Esophagus squamous epithelium (tissue), 5 donors: ENCODE measurements around the gene SLC39A7. TPM values are rescaled to one million over a fixed set of nuclear protein-coding genes. Genes with fewer than 3 reads are reported as not detected.
"Not testable (repeated sequence)": the region's sequence is repeated elsewhere in the genome, so short reads cannot be mapped to it uniquely, and the experiment has no call there.

Experiments used
- DNase-seq: peaks from one replicate; lab custom pipeline; 2025; lab: John Stamatoyannopoulos, UW
- H3K27ac ChIP-seq, 4 donors: fragments of 200-600 bp; sonication (generic); one replicate each; pipeline ENCODE4 v1.5.1; 2016 to 2019; ENCODE audit warnings: mild to moderate bottlenecking in 1 of 4
- H3K27me3 ChIP-seq, 4 donors: fragments of 200-600 bp; sonication (generic); 1 replicate in 3 of 4; 2 replicates in 1 of 4; pipeline versions ENCODE4 v1.5.1 to v1.6.0; 2017 to 2021; ENCODE audit warnings: antibody characterized with exemption in 1 of 4
- H3K36me3 ChIP-seq, 3 donors: fragments of 200-600 bp; sonication (generic); one replicate each; pipeline ENCODE4 v1.5.1; 2016 to 2019
- H3K4me1 ChIP-seq, 3 donors: fragments of 200-600 bp; sonication (generic); one replicate each; pipeline ENCODE4 v1.5.1; 2017 to 2019
- H3K4me3 ChIP-seq, 4 donors: fragments of 200-600 bp; sonication (generic); 1 replicate in 3 of 4; 2 replicates in 1 of 4; pipeline ENCODE4 v1.5.1; 2016 to 2019; ENCODE audit warnings: mild to moderate bottlenecking in 2 of 4, moderate library complexity in 1 of 4
- H3K9me3 ChIP-seq, 3 donors: fragments of 200-600 bp; sonication (generic); one replicate each; pipeline ENCODE4 v1.5.1; 2016 to 2019
- CTCF ChIP-seq, 6 experiments: fragments of 450-650 bp in 4 of 6; fragments of 200-600 bp in 2 of 6; sonication (generic) in 2 of 6; IDR thresholded peaks; one replicate each; pipeline ENCODE4 v1.5.1; 2016 to 2019; ENCODE audit warnings: antibody characterized with exemption in 6 of 6, mild to moderate bottlenecking in 4 of 6, moderate library complexity in 4 of 6
- POLR2A ChIP-seq, 4 donors: fragments of 450-650 bp; IDR thresholded peaks; one replicate each; pipeline ENCODE4 v1.6.1; 2017; ENCODE audit warnings: antibody characterized with exemption in 4 of 4, mild to moderate bottlenecking in 4 of 4, moderate library complexity in 3 of 4
- WGBS, 2 donors: methylation state at CpG; one replicate each; pipeline ENCODE4 v1.1.5; 2018; 5-methylcytosine and 5-hydroxymethylcytosine counted together
- intact Hi-C: fragments of 100-400 bp; cut with DNase I; formaldehyde crosslinking; loops from one replicate; pipeline ENCODE4 v1.15.0; 2022
- total RNA-seq, 4 donors: library from RNA; depleted of rRNA; stranded (reverse); fragments of >200 nt; gene quantifications; one replicate each; pipeline ENCODE4 v1.1.0, GENCODE V29; 2016
- donor health status: DM: yes; HTN: yes; CAD: no.

SLC39A7 gene
- total RNA-seq, 4 donors from 2014 or later, result 43.1 to 72.4 (median 62.4) TPM

GRCh38 chr6:33217246-33217645, 16.6 kb downstream of the SLC39A7 start:
- H3K4me3 ChIP-seq, result no peak overlapping the region
- H3K27ac ChIP-seq, result no peak overlapping the region
- peaks cover 0 to 42% (median 0%) of the 10 kb centered on the region in 4 donors for H3K27me3 ChIP-seq
- no peaks in the 10 kb centered on the region for H3K9me3 ChIP-seq
- H3K4me1 ChIP-seq, result peaks cover 7 to 21% (median 18%) of the 10 kb centered on the region in 3 donors
- peaks cover 0 to under 1% (median 0%) of the 10 kb centered on the region in 3 donors for H3K36me3 ChIP-seq
- WGBS, 2 donors, result 50 to 56% methylated on average over 6 of the region's 6 CpGs
- DNase-seq, result no peak
- intact Hi-C loops, result no loop called here
- TF ChIP-seq POLR2A (IDR thresholded peaks at IDR 0.05), result no peak
- no peak for TF ChIP-seq CTCF (IDR thresholded peaks at IDR 0.05)

- WGBS, 2 donors, result 66 to 81% methylated on average over 3 of the region's 3 CpGs
- Histone ChIP-seq H3K4me1 (peaks cover 7 to 16% (median 14%) of the 10 kb centered on the region in 3 donors), H3K4me3 (no peak overlapping the region), H3K9me3 (no peaks in the 10 kb centered on the region), H3K27ac (no peak overlapping the region), H3K36me3 (no peaks in the 10 kb centered on the region), H3K27me3 (peaks cover 0 to 46% (median 0%) of the 10 kb centered on the region in 4 donors)
- no peak for TF ChIP-seq POLR2A (IDR thresholded peaks at IDR 0.05)
- no peak for TF ChIP-seq CTCF (IDR thresholded peaks at IDR 0.05)
- intact Hi-C loops, result no loop called here
- no peak for DNase-seq
Observed at GRCh38 chr6:33217681-33218080, 17.0 kb downstream of the SLC39A7 start.

DNA sequence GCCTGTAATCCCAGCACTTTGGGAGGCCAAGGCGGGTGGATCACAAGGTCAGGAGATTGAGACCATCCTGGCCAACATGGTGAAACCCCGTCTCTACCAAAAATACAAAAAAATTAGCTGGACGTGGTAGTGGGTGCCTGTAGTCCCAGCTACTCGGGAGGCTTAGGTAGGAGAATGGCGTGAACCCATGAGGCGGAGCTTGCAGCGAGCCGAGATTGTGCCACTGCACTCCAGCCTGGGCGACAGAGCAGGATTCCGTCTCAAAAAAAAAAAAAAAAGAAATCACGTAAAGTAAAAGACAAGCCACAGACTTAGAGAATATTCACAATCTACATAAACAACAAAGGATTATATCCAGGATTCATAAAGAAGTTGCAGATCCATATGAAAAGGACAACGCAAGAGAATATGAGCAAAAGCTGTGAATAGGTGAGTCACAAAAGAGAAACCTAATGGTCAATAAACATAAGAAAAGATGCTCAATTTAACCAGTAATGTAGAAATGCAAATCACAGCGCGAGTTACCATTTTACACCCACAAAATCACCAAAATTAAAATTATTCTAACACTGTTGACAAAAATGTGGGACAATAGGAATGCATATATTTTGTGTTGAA, 25.9 kb downstream of the SLC39A7 start:
- DNase-seq, H3K4me1 ChIP-seq, intact Hi-C loops, H3K4me3 ChIP-seq, H3K36me3 ChIP-seq, H3K27ac ChIP-seq, H3K9me3 ChIP-seq: not testable (repeated sequence)
- peaks cover 0 to 67% (median 0%) of the 10 kb centered on the region in 4 donors for H3K27me3 ChIP-seq
- 50 to 56% methylated on average over 14 of the region's 14 CpGs for WGBS, 2 donors

- TF ChIP-seq CTCF (IDR thresholded peaks at IDR 0.05) (no peak), POLR2A (IDR thresholded peaks at IDR 0.05) (no peak)
- intact Hi-C loops, result loop anchor here (10.0 kb wide), 1 partner anchor 230 kb away; the partner anchor contains the start of gene HLA-DOA
- no peak overlapping the region for H3K27ac ChIP-seq
- WGBS, 2 donors, result 25 to 27% methylated on average over 6 of the region's 6 CpGs
- H3K27me3 ChIP-seq, result peaks cover 0 to 78% (median 3%) of the 10 kb centered on the region in 4 donors
- H3K36me3 ChIP-seq, result no peaks in the 10 kb centered on the region
- no peaks in the 10 kb centered on the region for H3K9me3 ChIP-seq
- no peak overlapping the region for H3K4me3 ChIP-seq
- no peak for DNase-seq
- H3K4me1 ChIP-seq, result no peaks in the 10 kb centered on the region
Observed at GRCh38 chr6:33235221-33235634, 34.6 kb downstream of the SLC39A7 start.

DNA sequence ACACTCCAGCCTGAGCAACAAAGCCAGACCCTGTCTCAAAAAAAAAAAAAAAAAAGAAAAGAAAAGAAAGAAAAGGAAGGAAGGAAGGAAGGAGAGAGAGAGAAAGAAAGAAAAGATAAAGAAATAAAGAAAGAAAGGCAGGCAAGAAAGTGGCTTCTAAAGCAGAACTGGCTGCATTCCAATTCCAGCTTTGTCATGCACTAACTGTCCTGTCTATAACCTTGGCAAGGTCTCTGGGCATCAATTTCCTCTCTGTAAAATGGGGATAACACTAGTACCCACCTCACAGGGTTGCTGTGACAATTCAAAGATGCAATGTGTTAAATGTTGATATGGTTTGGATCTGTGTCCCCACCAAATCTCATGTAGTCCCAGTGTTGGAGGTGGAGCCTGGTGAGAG, 35.7 kb downstream of the SLC39A7 start:
- no peaks in the 10 kb centered on the region for H3K9me3 ChIP-seq
- H3K4me1 ChIP-seq, result no peaks in the 10 kb centered on the region
- H3K36me3 ChIP-seq, result no peaks in the 10 kb centered on the region
- no peak for DNase-seq
- intact Hi-C loops, result loop anchor here (10.0 kb wide), 1 partner anchor 232 kb away; the partner anchor contains the start of gene HLA-DOA
- H3K27me3 ChIP-seq, result peaks cover 0 to 80% (median 3%) of the 10 kb centered on the region in 4 donors
- TF ChIP-seq CTCF (IDR thresholded peaks at IDR 0.05) (no peak), POLR2A (IDR thresholded peaks at IDR 0.05) (no peak)
- H3K27ac ChIP-seq, result no peak overlapping the region
- no peak overlapping the region for H3K4me3 ChIP-seq
